Measurements from ENCODE around the gene MRPL4.
"Not testable (repeated sequence)": the region's sequence is repeated elsewhere in the genome, so short reads cannot be mapped to it uniquely, and the experiment has no call there.

MRPL4 gene

GRCh38 chr19:10230173-10230860 is 21.7 kb upstream of the MRPL4 start:
- DNase-seq (ENCODE audit: low read depth): peak; percentile 80

DNA sequence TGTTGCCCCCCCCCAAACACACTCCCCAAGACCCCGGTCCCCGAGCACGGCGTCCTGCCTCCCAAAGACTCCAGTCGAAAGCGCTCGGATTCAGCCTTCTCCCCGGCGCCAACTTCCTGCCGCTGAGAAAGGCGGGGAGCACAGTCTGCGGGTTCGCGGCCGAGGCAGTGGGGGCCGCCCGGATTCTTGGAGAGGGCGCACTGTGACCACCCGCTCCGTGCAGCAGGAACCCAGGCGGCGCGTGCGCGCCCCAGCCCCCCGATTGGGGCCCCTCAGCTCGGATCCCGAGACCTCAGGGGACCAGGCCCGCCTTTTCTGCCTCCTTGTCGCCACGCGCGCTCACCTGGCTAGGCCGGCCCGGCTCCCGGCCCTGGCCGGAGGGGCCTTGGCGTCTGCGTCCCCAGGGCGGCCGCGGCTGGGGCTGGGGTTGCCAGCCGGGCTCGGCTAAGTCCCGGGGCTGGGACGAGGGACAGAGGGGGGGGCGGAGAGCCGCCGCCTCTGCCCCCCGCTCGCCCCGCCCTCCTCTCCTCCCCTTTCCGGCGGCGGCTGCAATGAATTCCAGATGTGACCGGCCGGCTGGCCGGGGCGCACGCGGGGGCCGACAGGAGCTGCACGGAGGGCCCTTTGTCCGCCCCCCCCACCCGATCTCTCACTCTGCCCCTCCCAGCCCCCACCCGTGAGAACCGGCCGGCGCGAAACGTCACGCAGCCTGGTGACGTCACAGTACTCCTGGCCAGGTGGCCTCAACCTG is 21.0 kb upstream of the MRPL4 start, which contains the start of gene S1PR2:
Gene S1PR2, minus strand, starts transcription at position 471 of the 751 bp plus-strand sequence. CDS start 6,426 bp downstream, outside the sequence.
- DNase-seq (ENCODE audit: low read depth): peak; percentile 64

- DNase-seq (ENCODE audit: low read depth): no peak
These were observed 20.3 kb upstream of the MRPL4 start for GRCh38 chr19:10231612-10232228.

- no peak for DNase-seq (ENCODE audit: low read depth)
These were observed 18.1 kb upstream of the MRPL4 start for GRCh38 chr19:10233946-10234345.

DNA sequence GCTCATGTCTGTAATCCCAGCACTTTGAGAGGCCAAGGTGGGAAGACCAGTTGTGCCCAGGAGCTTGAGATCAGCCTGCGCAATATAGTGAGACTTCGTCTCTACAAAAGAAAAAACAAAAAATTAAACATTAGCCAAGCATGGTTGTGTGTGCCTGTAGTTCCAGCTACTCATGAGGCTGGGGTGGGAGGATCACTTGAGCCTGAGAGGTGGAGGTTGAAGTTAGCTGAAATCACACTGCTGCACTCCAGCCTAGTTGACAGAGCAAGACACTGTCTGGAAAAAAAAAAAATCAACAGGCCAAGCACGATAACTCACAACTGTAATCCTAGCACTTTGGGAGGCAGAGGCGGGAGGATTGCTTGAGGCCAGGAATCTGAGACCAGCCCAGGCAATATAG is 17.0 kb upstream of the MRPL4 start:
- no peak for DNase-seq (ENCODE audit: low read depth)

GRCh38 chr19:10235409-10235808 is 16.6 kb upstream of the MRPL4 start:
- DNase-seq (ENCODE audit: low read depth): not testable (repeated sequence)

GRCh38 chr19:10237702-10238101 is 14.3 kb upstream of the MRPL4 start:
- DNase-seq (ENCODE audit: low read depth): no peak

DNA sequence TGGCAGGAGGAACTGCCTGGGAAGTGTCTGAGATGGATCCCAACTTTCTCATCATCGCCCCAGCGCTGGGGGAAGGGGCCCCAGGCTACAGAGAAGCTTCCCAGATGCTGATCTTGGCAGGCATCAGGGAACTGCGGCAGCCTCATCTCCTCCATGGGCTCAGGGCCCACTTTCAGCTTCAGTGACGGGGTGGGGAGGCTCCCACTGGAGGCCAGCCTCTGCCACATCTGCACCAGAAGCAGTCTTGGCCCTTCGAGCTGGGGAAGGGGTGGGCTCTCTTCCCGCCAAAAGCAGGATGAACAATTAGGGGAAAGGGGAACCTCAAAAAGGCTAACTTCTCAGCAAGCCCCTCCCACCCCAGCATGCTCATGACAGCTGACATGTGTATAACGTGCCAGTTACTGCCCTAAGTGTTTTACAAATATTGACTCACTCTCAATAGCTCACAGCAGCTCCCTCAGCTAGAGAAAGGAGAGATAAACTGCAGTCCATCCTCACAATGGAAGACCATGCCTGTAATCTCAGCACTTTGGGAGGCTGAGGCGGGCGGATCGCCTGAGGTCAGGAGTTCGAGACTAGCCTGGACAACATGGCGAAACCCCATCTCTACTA is 13.7 kb upstream of the MRPL4 start:
- DNase-seq (ENCODE audit: low read depth): no peak

GRCh38 chr19:10241826-10242449 is 10.1 kb upstream of the MRPL4 start:
- not testable (repeated sequence) for DNase-seq (ENCODE audit: low read depth)

GRCh38 chr19:10243606-10244005 is 8.4 kb upstream of the MRPL4 start:
- no peak for DNase-seq (ENCODE audit: low read depth)

DNA sequence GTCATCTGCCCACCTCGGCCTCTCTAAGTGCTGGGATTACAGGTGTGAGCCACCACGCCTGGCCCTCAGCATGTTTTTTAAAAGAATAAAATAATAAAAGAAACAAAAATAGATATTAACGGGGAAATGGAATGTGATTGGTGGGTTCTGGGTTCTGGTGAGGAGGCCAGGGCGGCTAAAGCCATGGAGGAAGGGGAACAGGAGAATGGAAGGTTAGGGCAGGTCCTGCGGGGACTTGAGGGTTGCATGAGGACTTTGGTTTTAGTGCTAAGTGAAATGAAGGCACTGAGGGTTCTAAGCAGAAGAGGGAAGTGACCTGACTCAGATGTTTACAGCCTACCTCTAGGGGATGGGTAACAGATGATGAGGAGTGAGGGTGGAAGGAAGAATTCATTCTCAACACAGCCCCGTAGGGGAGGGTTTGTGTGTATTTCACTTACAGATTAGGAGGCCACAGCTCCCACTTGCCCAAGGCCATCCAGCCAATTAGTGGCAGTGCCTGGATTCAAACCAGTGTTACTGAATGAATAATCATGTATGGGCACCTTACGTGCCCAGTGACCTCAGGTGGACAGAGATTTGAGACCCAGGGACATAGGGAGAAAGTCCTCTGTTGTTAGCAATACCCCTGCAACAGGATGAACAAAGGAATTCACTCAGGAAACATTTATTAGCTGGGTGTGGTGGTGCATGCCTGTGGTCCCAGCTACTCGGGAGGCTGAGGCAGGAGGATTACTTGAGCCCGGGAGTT is 6.7 kb upstream of the MRPL4 start:
- no peak for DNase-seq (ENCODE audit: low read depth)

- no peak for DNase-seq (ENCODE audit: low read depth)
These were observed 5.5 kb upstream of the MRPL4 start for GRCh38 chr19:10246511-10246910.

- no peak for DNase-seq (ENCODE audit: low read depth)
These were observed 693 bp downstream of the MRPL4 start for GRCh38 chr19:10252707-10253106.

DNA sequence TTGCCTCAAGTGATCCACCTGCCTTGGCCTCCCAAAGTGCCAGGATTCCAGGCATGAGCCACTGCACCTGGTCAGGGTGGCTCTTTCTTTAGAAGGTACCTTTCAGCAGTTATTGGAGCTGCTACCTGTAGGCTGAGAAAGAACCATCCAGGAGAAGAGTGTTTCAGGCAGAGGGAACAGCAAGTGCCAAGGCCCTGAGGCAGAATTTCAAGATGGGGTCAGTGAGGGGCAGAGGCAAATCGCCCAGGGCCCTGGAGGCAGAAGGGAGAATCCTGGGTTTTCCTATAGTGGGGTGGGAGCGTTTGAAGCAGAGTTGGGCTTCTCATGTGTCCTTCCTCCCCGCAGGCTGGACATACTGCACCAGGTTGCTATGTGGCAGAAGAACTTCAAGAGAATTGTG is 2.2 kb downstream of the MRPL4 start:
- DNase-seq (ENCODE audit: low read depth): no peak

- DNase-seq (ENCODE audit: low read depth): no peak
These were observed 3.3 kb downstream of the MRPL4 start for GRCh38 chr19:10255358-10255757.

DNA sequence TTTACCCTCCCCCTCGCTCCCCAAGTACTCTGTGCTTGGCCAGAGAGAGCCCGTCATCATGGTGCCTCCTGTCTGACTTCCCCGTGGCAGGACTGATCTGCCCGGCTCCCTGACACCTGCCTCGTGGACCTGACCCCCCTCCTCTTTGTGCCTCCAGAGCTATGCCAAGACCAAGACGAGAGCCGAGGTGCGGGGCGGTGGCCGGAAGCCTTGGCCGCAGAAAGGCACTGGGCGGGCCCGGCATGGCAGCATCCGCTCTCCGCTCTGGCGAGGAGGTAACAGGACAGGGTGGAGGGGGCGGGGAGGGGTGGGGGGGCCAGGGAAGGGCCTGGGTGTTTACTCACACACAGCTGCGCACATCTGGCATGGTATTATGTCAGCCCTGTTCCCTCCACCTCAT is 4.5 kb downstream of the MRPL4 start:
- no peak for DNase-seq (ENCODE audit: low read depth)

GRCh38 chr19:10256970-10257615 is 5.1 kb downstream of the MRPL4 start:
- no peak for DNase-seq (ENCODE audit: low read depth)

GRCh38 chr19:10258080-10258710 is 6.2 kb downstream of the MRPL4 start:
- DNase-seq (ENCODE audit: low read depth): no peak

DNA sequence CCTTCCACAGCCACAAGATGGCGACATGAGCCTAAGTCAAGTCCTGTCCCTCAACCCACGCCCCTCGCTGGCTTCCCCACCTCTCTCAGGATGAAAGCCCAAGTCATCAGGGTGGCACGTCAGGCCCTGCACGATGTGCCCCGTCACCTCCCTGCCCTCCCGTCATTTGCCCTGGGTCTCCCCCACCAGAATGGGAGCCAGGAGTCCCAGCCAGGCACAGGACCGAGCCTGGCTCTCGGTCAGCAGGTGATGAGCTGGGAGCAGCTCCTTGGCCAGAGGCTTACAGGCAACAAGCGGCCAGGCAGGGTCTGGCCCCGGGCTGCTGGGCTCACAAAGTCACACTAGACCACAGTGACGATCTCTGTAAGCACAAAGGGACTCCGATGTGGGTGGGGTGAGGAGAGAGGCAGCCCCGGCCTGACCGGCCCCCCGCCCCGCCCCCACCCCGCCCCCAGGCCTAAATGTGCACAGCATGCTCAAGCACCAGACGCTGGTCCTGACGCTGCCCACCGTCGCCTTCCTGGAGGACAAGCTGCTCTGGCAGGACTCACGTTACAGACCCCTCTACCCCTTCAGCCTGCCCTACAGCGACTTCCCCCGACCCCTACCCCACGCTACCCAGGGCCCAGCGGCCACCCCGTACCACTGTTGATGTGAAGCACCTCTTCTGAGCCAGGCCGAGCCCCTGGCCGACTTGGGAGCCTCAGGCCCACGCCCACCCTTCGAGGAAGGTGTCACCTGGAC is 7.3 kb downstream of the MRPL4 start:
- DNase-seq (ENCODE audit: low read depth): peak; percentile 90

GRCh38 chr19:10260141-10260584 is 8.1 kb downstream of the MRPL4 start:
- peak; percentile 55 for DNase-seq (ENCODE audit: low read depth)

All from stimulated activated CD4-positive, alpha-beta T cell treated with anti-CD3 and anti-CD28 coated beads, Interleukin-2, amount 100 ng/mL, for 4 hours (primary cell).